MM.1S (cell line): ENCODE measurements around the gene FYCO1.

Experiments
- EZH2 ChIP-seq: fragments of 300-600 bp; sonication (generic); optimal IDR thresholded peaks from 2 replicates; pipeline ENCODE3; 2017; ENCODE audit warnings: low read depth, mild to moderate bottlenecking, antibody characterized with exemption, low read length, mixed read lengths
- EZH2phosphoT487 ChIP-seq: fragments of 300-600 bp; sonication (generic); IDR thresholded peaks from 2 replicates; pipeline ENCODE4 v1.6.1; 2018; ENCODE audit warnings: antibody characterized with exemption, low read length
- TF ChIP-seq, protein P1 (sequence below): fragments of 300-600 bp; sonication (generic); IDR thresholded peaks from 2 replicates; pipeline ENCODE4 v1.5.1; 2016; ENCODE audit warnings: antibody characterized with exemption, low read length, mixed read lengths

DNA sequence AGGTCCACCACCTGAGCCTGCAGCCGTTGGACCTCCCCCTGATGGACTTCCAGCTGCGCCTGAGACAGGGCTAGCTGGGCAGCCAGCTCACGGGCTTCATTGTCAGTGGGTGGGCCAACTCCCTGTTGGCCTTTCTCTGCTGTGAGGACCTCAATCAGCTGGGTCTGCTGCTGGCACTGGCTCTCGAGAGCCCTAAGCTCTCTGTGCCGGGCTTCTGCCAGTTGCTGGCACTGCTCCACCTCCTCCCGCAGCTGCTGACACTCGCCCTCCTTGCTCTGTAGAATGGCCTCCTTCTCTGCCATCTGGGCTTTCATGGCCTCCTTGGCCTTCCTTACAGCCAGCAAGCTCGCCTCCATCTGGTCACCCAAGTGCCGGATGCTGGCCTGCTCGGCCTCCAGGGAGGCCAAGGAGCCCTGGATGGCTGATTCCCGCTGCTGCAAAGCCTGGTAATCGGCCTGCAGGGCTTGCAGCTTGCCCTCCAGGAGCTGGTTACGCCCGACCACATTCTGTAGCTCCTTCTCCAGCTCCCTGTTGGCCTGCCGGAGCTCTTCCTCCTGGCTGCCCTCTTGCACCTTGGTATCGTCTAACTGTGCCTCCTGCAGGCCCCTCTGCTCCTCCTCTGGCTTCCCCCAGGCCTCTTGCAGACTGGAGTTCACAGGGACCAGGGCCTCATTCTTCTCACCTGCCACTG lies 28.5 kb downstream of the FYCO1 start:
- TF ChIP-seq, protein P1, sequence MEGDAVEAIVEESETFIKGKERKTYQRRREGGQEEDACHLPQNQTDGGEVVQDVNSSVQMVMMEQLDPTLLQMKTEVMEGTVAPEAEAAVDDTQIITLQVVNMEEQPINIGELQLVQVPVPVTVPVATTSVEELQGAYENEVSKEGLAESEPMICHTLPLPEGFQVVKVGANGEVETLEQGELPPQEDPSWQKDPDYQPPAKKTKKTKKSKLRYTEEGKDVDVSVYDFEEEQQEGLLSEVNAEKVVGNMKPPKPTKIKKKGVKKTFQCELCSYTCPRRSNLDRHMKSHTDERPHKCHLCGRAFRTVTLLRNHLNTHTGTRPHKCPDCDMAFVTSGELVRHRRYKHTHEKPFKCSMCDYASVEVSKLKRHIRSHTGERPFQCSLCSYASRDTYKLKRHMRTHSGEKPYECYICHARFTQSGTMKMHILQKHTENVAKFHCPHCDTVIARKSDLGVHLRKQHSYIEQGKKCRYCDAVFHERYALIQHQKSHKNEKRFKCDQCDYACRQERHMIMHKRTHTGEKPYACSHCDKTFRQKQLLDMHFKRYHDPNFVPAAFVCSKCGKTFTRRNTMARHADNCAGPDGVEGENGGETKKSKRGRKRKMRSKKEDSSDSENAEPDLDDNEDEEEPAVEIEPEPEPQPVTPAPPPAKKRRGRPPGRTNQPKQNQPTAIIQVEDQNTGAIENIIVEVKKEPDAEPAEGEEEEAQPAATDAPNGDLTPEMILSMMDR = no peak
- TF ChIP-seq EZH2 = no peak
- no peak for TF ChIP-seq EZH2phosphoT487
